ENCODE data around the gene PDZK1IP1.
A peak's percentile ranks its signal among the peaks of the same experiment; 100 is the strongest.

GRCh38 chr1:47192458-47193384 lies 2.9 kb upstream of the PDZK1IP1 start:
- TF ChIP-seq EP300 (IDR thresholded peaks at IDR 0.05) (no peak), CTCF (IDR thresholded peaks at IDR 0.05) (peak in 3 of 4 experiments; percentile 81 to 94 (median 83))

All from gastroesophageal sphincter (tissue), 3 donors.